SJSA1 (cell line): ENCODE data around the gene OR6X1. TPM values are rescaled to one million over a fixed set of nuclear protein-coding genes. Genes with fewer than 3 reads are reported as not detected.

ENCODE experiments used
- DNase-seq, 2 experiments: peaks; one replicate each; pipeline ENCODE4 v3.0.0-alpha.2; 2015 to 2020; ENCODE audit warnings: low spot score in 2 of 2, low read depth in 1 of 2
- H3K27ac ChIP-seq: fragments of 250-450 bp; sonication (Bioruptor Pico); 2 replicates; pipeline ENCODE4 v1.5.1; 2020; ENCODE audit warnings: mild to moderate bottlenecking, moderate library complexity
- H3K27me3 ChIP-seq: fragments of 250-450 bp; sonication (Bioruptor Pico); replicated peaks from 2 replicates; pipeline ENCODE4 v1.5.1; 2020; ENCODE audit warnings: mild to moderate bottlenecking, moderate library complexity
- H3K36me3 ChIP-seq: fragments of 250-450 bp; sonication (Bioruptor Pico); 2 replicates; pipeline ENCODE4 v1.5.1; 2020; ENCODE audit warnings: mild to moderate bottlenecking
- H3K4me1 ChIP-seq: fragments of 250-450 bp; sonication (Bioruptor Pico); replicated peaks from 2 replicates; pipeline ENCODE4 v1.6.1; 2021; ENCODE audit warnings: mild to moderate bottlenecking
- H3K4me3 ChIP-seq: fragments of 250-450 bp; sonication (Bioruptor Pico); 2 replicates; pipeline ENCODE4 v1.5.1; 2020; ENCODE audit warnings: mild to moderate bottlenecking
- H3K9me3 ChIP-seq: fragments of 250-450 bp; sonication (Bioruptor Pico); replicated peaks from 2 replicates; pipeline ENCODE4 v1.5.1; 2020; ENCODE audit warnings: mild to moderate bottlenecking
- total RNA-seq: library from RNA; depleted of rRNA; stranded (reverse); fragments of >200 nt; shearing (Covaris generic); gene quantifications from 2 replicates; pipeline ENCODE4 v1.2.3, GENCODE V29; 2014; rRNA removed

OR6X1 gene, protein sequence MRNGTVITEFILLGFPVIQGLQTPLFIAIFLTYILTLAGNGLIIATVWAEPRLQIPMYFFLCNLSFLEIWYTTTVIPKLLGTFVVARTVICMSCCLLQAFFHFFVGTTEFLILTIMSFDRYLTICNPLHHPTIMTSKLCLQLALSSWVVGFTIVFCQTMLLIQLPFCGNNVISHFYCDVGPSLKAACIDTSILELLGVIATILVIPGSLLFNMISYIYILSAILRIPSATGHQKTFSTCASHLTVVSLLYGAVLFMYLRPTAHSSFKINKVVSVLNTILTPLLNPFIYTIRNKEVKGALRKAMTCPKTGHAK
- not detected in 2 replicates for total RNA-seq

GRCh38 chr11:123754101-123754568 lies at the start of gene OR6X1:
TSS of gene OR6X1 (minus strand) at chr11:123754518. CDS start at chr11:123754518, 0 bp downstream.
- no peaks in the 10 kb centered on the region for H3K9me3 ChIP-seq
- H3K27me3 ChIP-seq, result no peaks in the 10 kb centered on the region
- no peak for DNase-seq
- no peaks in the 10 kb centered on the region for H3K4me1 ChIP-seq
- no peak within 1 kb of the TSS for H3K4me3 ChIP-seq
- H3K27ac ChIP-seq, result no peak within 1 kb of the TSS
- H3K36me3 ChIP-seq, result no peaks in the 10 kb centered on the region

- H3K4me1 ChIP-seq, result no peaks in the 10 kb centered on the region
- no peak overlapping the region for H3K27ac ChIP-seq
Observed at GRCh38 chr11:123801765-123802164, 47.4 kb upstream of the OR6X1 start.

GRCh38 chr11:123800036-123800435 lies 45.7 kb upstream of the OR6X1 start:
- no peak for DNase-seq
- Histone ChIP-seq H3K4me1 (no peaks in the 10 kb centered on the region), H3K4me3 (no peak overlapping the region), H3K36me3 (no peaks in the 10 kb centered on the region), H3K27me3 (no peaks in the 10 kb centered on the region), H3K27ac (no peak overlapping the region), H3K9me3 (no peaks in the 10 kb centered on the region)

More at GRCh38 chr11:123801765-123802164, 47.4 kb upstream of the OR6X1 start:
- Histone ChIP-seq H3K36me3 (no peaks in the 10 kb centered on the region), H3K4me3 (no peak overlapping the region), H3K27me3 (no peaks in the 10 kb centered on the region), H3K9me3 (no peaks in the 10 kb centered on the region)
- DNase-seq, result no peak

DNA sequence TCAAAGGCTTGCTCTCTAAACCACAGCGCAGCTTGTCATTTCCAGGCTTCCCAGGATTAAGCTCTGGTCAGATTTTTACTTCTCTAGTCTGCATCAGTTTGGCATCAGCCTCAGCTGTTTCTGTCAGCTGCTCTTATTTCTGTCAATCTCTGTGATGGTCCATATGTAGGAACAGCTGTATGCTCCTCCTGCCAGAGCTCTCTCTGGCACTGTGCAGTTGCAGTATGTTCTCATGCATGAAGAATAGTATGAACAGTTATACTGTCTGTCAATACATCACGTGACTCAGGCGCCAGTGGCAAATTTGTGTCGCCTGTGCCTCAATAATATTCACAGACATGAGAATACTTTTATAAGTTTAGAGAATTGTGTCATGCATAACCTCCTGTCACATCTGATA lies 45.1 kb upstream of the OR6X1 start:
- H3K36me3 ChIP-seq, result no peaks in the 10 kb centered on the region
- H3K27ac ChIP-seq, result no peak overlapping the region
- no peaks in the 10 kb centered on the region for H3K27me3 ChIP-seq
- no peaks in the 10 kb centered on the region for H3K4me1 ChIP-seq
- no peak overlapping the region for H3K4me3 ChIP-seq
- no peaks in the 10 kb centered on the region for H3K9me3 ChIP-seq
- no peak for DNase-seq

DNA sequence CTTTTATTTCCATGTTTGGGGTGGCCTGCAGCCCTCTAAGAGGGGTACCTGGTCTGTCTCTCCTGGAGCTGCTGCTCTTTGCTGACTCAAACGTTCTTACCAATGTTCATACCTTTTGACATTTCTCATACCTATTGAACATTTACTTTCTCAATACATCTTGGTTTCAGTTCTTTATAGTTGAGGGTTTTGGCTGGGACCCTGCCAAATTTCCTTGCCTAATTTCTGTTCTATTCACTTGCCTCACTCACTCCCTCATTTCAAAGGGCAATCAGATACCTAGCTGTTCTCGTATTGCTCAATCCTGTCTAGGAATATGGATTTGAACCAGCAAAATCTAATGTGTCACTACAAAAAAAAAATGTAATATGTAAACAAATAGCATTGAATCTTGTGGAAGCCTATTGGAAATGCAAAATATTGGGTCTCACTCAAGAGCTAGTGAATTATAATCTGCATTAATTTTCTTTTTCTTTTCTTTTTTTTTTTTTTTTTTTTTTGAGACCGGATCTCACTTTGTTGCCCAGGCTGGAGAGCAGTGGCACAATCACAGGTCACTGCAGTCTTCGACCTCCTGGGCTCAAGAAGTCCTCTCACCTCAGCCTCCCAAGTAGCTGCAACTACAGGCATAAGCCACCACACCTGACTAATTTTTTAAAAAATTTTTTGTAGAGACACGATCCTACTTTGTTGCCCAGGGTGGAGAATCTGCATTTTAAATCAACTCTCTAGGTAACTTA lies 44.4 kb upstream of the OR6X1 start:
- DNase-seq, result no peak
- Histone ChIP-seq H3K9me3 (no peaks in the 10 kb centered on the region), H3K4me1 (no peaks in the 10 kb centered on the region), H3K36me3 (no peaks in the 10 kb centered on the region), H3K4me3 (no peak overlapping the region), H3K27ac (no peak overlapping the region), H3K27me3 (no peaks in the 10 kb centered on the region)

GRCh38 chr11:123798079-123798478 lies 43.8 kb upstream of the OR6X1 start:
- Histone ChIP-seq H3K4me1 (no peaks in the 10 kb centered on the region), H3K27me3 (no peaks in the 10 kb centered on the region), H3K27ac (no peak overlapping the region), H3K4me3 (no peak overlapping the region), H3K36me3 (no peaks in the 10 kb centered on the region), H3K9me3 (no peaks in the 10 kb centered on the region)
- no peak for DNase-seq

DNA sequence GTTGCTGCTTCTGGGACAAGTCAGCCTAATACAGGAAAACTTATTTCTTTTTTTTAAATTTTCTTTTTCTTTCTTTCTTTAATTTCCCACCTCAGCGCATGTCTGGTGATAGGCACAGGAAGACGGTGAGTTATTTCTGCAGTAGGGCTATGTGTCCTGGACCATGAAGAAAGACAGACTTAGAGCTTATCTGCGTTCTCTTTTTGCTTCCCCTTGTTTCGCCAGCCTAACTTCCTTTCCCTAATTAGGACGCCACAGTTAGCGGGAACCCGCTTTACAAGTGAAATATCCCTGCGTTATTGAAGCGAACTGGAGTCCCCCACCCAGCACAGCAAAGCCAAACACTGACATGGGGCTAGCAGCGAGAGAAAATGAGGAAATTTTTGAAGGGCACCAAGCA lies 43.2 kb upstream of the OR6X1 start:
- no peak overlapping the region for H3K27ac ChIP-seq
- no peak for DNase-seq
- H3K27me3 ChIP-seq, result no peaks in the 10 kb centered on the region
- H3K9me3 ChIP-seq, result no peaks in the 10 kb centered on the region
- H3K36me3 ChIP-seq, result no peaks in the 10 kb centered on the region
- no peaks in the 10 kb centered on the region for H3K4me1 ChIP-seq
- no peak overlapping the region for H3K4me3 ChIP-seq

GRCh38 chr11:123797114-123797513 lies 42.8 kb upstream of the OR6X1 start:
- no peaks in the 10 kb centered on the region for H3K27me3 ChIP-seq
- no peak overlapping the region for H3K27ac ChIP-seq
- DNase-seq, result no peak
- no peak overlapping the region for H3K4me3 ChIP-seq
- H3K36me3 ChIP-seq, result no peaks in the 10 kb centered on the region
- H3K4me1 ChIP-seq, result no peaks in the 10 kb centered on the region
- H3K9me3 ChIP-seq, result no peaks in the 10 kb centered on the region

DNA sequence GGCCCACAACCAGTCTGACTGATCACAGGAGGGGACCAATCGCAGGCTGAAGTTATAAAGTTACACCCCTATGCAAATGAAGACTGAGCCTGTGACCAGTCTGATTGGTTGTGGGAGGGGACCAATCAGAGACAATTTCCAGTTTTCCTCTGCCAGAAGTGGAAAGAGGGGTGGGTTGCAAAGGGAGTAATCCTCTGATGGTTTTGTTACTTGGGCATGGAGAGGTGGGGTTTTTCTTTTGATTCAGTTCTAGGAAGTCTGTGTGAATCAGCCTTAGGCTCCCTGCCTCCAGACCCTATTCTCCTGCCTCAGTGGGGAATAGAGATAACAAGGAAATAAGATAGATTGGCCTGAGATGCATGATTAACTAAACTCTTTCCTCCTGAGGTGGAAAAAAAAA lies 41.9 kb upstream of the OR6X1 start:
- H3K4me3 ChIP-seq, result no peak overlapping the region

GRCh38 chr11:123783536-123783935 lies 29.2 kb upstream of the OR6X1 start:
- Histone ChIP-seq H3K4me1 (no peaks in the 10 kb centered on the region), H3K9me3 (no peaks in the 10 kb centered on the region), H3K4me3 (no peak overlapping the region), H3K27ac (no peak overlapping the region), H3K36me3 (no peaks in the 10 kb centered on the region), H3K27me3 (no peaks in the 10 kb centered on the region)
- no peak for DNase-seq

More for the DNA sequence above, 41.9 kb upstream of the OR6X1 start:
- Histone ChIP-seq H3K27me3 (no peaks in the 10 kb centered on the region), H3K9me3 (no peaks in the 10 kb centered on the region), H3K36me3 (no peaks in the 10 kb centered on the region), H3K4me1 (no peaks in the 10 kb centered on the region), H3K27ac (no peak overlapping the region)
- DNase-seq, result no peak

DNA sequence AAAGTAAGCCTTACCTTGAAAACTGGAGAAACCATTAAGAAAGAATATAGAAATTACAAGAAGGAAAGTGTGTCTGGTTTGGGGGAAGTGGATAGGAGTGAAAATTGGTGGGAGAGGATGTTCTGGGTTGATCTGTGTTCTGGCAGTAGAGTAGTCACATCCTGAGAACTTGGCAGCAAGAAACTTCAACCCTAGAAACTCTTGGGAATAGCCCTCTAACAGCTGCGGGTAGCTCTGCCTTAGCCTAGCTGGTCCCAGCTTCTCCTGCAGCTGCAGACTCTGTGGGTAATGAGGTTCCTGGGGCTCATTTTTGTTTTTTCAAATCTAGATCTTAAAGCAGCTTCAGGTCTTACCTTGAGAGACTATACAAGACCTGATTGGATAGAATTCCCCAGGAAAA lies 24.2 kb upstream of the OR6X1 start:
- Histone ChIP-seq H3K9me3 (no peaks in the 10 kb centered on the region), H3K4me1 (no peaks in the 10 kb centered on the region), H3K4me3 (no peak overlapping the region), H3K27ac (no peak overlapping the region), H3K36me3 (no peaks in the 10 kb centered on the region), H3K27me3 (no peaks in the 10 kb centered on the region)
- DNase-seq, result no peak

GRCh38 chr11:123775715-123776549 lies 21.6 kb upstream of the OR6X1 start:
- Histone ChIP-seq H3K27me3 (no peaks in the 10 kb centered on the region), H3K9me3 (no peaks in the 10 kb centered on the region), H3K27ac (no peak overlapping the region), H3K36me3 (no peaks in the 10 kb centered on the region), H3K4me3 (no peak overlapping the region), H3K4me1 (no peaks in the 10 kb centered on the region)
- DNase-seq, result no peak

GRCh38 chr11:123775289-123775688 lies 21.0 kb upstream of the OR6X1 start:
- no peaks in the 10 kb centered on the region for H3K36me3 ChIP-seq
- no peak overlapping the region for H3K4me3 ChIP-seq
- H3K9me3 ChIP-seq, result no peaks in the 10 kb centered on the region
- no peaks in the 10 kb centered on the region for H3K4me1 ChIP-seq
- H3K27ac ChIP-seq, result no peak overlapping the region
- H3K27me3 ChIP-seq, result no peaks in the 10 kb centered on the region
- no peak for DNase-seq

DNA sequence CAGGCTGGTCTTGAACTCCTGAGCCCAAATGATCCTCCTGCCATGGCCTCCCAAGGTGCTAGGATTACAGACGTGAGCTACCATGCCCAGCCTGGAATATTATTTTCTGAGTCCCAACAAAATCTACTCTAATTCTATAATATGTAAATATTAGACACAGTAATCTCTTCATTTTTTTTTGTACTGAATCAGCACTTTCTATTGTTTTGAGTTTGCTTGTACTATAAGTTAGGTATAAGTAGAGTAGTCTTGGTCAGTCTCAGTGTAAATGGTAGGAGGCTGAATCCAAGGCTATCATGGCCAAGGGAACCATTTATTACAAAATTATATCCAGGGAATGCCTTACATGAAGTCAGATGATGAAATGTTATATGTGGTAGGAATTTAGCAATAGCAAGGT lies 19.6 kb upstream of the OR6X1 start:
- DNase-seq, result no peak
- H3K27me3 ChIP-seq, result no peaks in the 10 kb centered on the region
- no peak overlapping the region for H3K27ac ChIP-seq
- H3K4me3 ChIP-seq, result no peak overlapping the region
- H3K4me1 ChIP-seq, result no peaks in the 10 kb centered on the region
- H3K9me3 ChIP-seq, result no peaks in the 10 kb centered on the region
- H3K36me3 ChIP-seq, result no peaks in the 10 kb centered on the region
